GM06990 (cell line): ENCODE measurements around the gene DNAAF2.
A peak's percentile ranks its signal among the peaks of the same experiment; 100 is the strongest.

ENCODE experiments used
- DNase-seq: peaks from one replicate; pipeline ENCODE4 v3.0.0-alpha.2; 2011; ENCODE audit not compliant: insufficient read length; ENCODE audit errors: extremely low read depth
- H3K27me3 ChIP-seq: replicated peaks from 2 replicates; pipeline ENCODE4 v1.6.0; 2011; ENCODE audit warnings: low read length; ENCODE audit not compliant: control insufficient read depth, insufficient read depth
- H3K36me3 ChIP-seq: 2 replicates; pipeline ENCODE4 v1.5.1; 2011; ENCODE audit warnings: low read length; ENCODE audit not compliant: control insufficient read depth, insufficient read depth
- H3K4me3 ChIP-seq: replicated peaks from 2 replicates; pipeline ENCODE4 v1.5.1; 2011; ENCODE audit warnings: low read depth, mild to moderate bottlenecking, control low read depth, low read length
- CTCF ChIP-seq: IDR thresholded peaks from 2 replicates; pipeline ENCODE4 v1.5.1; 2011; ENCODE audit warnings: low read length, control low read depth, mild to moderate bottlenecking, inconsistent platforms; ENCODE audit not compliant: insufficient read depth, poor library complexity, severe bottlenecking

Gene DNAAF2

GRCh38 chr14:49640540-49641417 is 5.7 kb upstream of the DNAAF2 start:
- Histone ChIP-seq H3K4me3 (no peak overlapping the region), H3K36me3 (peaks cover 5% of the 10 kb centered on the region), H3K27me3 (no peaks in the 10 kb centered on the region)
- TF ChIP-seq CTCF: no peak
- no peak for DNase-seq

GRCh38 chr14:49637534-49638078 is 2.6 kb upstream of the DNAAF2 start:
- no peak overlapping the region for H3K4me3 ChIP-seq
- H3K27me3 ChIP-seq: no peaks in the 10 kb centered on the region
- DNase-seq: no peak
- no peak for TF ChIP-seq CTCF
- H3K36me3 ChIP-seq: peaks cover 5% of the 10 kb centered on the region

GRCh38 chr14:49636866-49637265 is 1.8 kb upstream of the DNAAF2 start:
- Histone ChIP-seq H3K4me3 (no peak overlapping the region), H3K36me3 (peaks cover 5% of the 10 kb centered on the region), H3K27me3 (no peaks in the 10 kb centered on the region)
- TF ChIP-seq CTCF: no peak
- DNase-seq: no peak

GRCh38 chr14:49633640-49634546 is 1.2 kb downstream of the DNAAF2 start:
- TF ChIP-seq CTCF: peak; percentile 87
- H3K36me3 ChIP-seq: peaks cover 3% of the 10 kb centered on the region
- DNase-seq: peak; percentile 96
- H3K4me3 ChIP-seq: peak overlapping the region; percentile 94
- no peaks in the 10 kb centered on the region for H3K27me3 ChIP-seq

GRCh38 chr14:49623941-49624839 is 10.9 kb downstream of the DNAAF2 start:
- Histone ChIP-seq H3K27me3 (no peaks in the 10 kb centered on the region), H3K4me3 (peak overlapping the region; percentile 95), H3K36me3 (no peaks in the 10 kb centered on the region)
- TF ChIP-seq CTCF: no peak
- peak; percentile 51 for DNase-seq
